T-helper 2 cell (primary cell): Measurements from ENCODE around the gene GORASP1.

Source experiments
- DNase-seq, 5 experiments: peaks; one replicate each; pipeline versions ENCODE4 v3.0.0 to v3.0.0-alpha.2; 2012 to 2022

Gene GORASP1

DNA sequence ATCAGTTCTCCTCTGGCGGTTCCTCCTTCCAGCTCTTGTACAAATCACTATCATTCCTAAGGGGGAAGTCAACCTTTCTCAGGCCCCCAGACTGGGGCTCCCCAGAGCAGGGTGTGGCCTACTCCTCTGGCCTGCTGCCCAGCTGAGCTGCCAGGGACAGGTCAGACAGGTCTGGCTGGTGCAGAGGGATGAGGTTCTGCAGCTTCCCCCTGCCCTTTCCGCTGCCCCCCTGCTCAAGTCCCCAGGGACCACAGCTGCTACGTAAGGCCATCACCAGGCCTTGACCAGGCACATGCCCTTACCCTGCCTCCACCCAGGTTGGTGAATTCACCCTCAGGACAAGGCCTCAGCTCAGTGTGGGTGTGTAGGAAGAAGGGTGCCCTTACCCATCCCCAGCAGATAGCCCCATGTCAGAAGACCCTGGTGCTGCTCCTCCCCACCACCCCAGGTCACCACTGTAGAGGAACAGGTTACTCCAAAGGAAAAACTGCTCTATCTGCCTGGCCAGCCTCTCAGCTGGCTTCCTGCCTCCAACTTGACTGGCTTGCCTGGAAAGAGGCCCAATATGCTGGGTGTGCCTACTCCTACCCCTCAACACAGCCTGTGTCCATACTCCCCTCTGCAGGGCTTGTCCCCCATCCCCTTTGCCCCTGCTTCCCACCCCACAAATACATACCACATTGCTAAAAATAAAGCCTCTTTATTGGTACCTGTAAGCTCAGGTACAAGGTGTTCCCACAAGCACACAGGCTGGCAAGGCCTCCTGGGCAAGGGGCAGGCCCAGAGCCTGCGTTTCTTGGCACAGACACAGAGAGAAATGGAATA lies 34.0 kb upstream of the GORASP1 start:
- DNase-seq = no peak

DNA sequence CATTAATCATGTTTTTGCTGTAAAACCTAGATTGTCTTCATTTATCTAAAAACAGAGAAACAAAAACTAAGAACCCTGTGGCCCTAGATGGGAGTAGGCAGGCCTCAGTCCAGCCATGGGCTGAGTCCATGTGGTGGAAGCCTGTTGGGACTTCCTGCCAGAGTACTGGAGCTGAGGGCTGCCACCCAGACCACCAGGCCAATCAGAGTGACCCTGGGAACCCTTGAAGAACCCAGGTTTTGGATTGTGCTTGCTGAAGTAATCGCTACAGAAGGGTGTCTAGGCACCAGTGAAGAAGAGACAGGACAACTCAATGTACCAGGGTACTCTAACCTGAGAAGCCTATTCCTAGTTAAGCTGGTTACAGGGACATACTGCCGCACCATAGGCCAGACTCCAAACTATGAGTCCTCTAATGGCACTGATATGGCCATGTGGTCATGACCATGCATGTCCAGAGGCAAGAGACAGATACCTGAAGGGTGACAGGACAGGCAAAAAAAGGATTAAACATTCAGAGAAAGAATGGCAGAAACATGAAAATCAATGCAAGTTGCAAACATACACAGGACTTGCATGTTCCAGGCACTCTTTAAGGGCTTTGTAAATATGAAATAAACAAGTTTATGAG lies 33.0 kb upstream of the GORASP1 start:
- DNase-seq = no peak

DNA sequence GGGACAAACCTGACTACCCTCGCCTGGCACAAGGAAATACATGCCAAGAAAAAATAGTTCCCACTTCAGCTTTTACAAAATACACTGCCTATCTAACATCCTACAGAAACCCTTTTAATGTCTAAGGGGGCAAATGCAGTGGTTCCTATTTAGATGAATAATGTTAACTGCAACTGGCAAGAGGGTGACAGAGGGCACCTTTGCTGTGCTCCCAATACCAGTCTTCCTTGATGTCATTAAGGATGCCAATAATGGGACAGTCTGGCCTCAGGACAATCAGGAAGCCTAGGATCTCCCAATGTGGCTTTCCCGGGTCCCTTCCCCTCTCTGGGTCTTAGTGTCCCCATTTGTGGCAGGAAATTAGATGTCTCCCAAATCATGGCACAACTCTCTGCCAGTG lies 32.0 kb upstream of the GORASP1 start:
- DNase-seq = no peak

DNA sequence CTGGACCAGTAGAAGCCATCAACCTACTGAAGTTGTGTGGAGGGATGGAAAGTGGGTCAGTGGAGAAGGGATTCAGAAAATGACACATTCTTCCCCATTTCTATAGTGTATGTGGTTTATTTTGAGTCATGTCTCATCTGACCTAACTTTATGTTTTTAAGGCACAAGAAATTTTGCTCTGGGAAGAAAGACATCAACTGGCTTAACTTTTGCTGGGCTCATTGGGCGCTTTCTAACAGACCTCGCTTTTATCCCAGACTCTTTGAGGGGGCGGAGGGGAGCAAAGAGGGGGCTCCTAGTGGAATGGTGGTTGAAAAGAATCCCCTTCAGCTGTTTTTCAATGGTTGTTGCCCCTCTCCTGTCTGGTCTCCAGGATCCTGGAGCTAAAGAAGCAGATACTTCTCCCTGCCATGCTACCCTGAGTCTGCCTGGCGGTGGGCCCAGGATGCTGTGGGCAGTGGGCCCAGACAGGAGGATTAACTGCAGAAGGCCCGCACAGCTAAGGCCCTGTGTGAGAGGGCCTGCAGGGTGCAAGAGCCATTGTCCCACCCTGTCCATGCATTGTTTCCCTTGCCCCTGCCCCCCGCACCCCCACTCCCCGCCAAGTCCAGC lies 31.5 kb upstream of the GORASP1 start:
- no peak for DNase-seq

DNA sequence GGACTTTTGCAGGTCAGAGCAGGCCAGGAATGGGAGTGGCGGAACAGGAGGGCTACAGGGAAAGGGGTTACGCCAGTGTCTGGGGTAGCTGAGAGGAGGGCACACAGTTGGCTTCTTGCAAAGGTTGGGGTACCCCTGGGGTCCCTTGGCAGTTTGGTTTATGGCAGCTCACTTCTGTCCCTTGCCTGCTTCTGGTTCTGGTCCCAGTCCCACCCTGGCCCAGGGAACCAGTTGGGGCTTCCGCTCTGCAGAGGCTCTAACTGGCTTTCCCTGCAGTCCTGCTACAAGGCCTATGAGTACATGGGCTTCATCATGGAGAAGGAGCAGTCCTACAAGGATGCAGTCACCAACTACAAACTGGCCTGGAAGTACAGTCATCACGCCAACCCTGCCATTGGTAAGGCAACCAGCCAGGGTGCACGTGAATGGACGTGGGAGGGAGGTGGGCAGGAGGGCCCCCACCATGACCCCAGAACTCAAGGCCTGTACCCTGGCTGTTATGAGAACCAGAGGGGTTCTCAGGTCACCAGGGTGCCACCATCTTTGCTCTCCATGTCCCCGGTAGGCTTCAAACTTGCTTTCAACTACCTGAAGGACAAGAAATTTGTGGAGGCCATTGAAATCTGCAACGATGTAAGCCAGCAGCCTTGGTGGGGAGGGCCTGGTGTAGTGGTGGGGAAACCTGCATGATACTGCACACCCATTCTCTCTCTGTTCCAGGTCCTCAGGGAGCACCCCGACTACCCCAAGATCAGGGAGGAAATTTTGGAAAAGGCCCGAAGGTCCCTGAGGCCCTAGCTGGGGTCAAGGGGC lies 30.8 kb upstream of the GORASP1 start:
- DNase-seq = no peak

DNA sequence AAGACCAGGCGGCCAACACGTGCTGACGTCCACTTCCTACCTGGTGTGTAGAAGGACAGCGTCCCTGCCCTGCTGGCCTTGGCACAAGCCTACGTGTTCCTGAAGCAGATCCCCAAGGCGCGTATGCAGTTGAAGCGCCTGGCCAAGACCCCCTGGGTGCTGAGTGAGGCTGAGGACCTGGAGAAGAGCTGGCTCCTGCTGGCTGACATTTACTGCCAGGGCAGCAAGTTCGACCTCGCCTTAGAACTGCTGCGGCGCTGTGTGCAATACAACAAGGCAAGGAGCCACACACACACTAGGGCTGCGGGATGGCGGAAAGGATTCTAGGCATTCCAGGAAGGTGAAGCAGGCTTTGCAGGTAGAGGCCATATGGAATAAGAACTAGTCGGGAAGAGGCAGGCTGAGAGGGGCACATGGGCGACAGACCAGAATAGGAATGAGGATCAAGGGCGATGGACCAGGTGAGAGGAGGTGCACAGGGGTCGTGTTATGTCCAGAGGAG lies 30.1 kb upstream of the GORASP1 start:
- DNase-seq = no peak

DNA sequence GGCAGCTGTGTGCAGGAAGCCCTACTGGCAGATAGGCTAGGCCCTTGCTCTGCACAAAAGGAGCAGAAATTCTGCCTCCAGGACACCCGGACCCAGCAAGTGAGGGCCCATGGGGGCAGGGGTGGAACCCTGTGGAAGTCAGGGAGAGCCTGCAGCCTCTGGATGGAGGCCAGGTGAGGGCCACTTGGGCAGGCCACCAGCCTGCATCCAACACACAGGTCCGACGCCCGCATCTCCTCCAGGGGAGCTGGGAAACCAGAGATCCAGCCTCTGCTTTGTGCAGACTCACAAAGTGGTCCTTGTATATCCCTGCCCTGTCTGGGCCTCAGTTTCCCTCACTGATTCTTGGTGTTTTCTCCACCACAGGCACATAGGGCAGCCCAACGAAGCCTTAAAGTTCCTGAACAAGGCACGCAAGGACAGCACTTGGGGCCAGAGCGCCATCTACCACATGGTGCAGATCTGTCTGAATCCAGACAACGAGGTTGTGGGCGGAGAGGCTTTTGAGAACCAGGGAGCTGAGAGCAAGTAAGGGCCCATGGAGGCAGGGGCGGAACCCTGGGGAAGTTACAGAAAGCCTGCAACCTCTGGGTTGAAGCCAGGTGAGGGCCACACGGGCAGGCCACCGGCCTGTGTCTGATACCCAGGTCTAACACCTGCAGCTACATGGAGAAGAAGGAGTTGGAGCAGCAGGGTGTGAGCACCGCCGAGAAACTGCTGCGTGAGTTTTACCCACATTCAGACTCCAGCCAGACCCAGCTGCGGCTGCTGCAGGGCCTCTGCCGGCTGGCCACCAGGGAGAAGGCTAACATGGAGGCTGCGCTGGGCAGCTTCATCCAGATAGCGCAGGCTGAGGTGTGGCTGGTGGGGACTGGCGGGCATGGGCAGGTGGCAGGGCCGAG lies 29.4 kb upstream of the GORASP1 start:
- no peak for DNase-seq

DNA sequence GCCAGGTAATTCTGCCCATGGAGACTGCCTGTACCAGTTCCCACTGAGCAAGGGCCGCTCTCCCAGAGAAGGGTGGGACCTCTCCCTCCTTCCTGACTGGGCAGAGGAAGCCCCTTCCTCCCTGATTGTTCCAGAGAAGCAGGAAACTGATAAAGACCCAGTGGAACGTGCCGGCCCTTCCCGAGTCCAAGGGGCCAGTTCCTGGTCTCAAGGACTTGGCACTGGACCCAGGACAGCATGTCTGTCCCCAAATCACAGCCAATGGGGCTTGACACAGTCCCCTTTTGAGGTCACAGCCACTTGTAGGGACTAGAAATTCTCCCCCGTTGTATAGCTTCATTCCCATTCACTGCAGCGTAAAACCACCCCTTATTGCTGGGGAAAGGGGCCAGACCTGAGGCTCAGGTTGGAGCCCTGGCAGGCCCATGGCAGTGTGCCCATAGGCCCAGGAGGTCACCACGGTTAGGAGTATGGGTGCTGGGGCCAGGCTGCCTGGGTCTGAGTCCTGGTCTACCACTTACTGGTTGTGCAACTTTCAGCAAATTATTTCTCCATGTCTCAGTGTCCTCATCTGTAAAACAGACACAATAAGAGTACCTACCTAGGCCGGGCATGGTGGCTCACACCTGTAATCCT lies 27.9 kb upstream of the GORASP1 start:
- no peak for DNase-seq

DNA sequence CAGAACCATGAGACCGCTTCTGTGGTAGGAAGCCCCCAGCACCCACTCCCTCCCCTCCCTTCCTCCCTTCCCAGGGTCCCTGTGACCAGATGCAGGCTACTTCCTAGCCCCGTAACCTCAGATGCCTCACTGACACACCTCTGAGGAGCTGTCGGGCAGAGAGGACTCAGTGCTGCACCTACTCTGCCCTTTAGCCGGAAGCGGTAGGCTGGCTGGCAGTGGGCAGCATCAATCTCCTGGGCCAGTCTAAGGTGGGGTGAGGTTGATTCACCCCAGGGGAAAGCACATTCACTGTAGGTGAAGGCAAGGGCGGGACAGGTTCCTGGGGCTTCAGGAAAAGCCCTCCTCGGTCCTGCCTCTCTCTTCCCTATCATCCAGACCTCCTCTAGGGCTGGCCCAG lies 26.9 kb upstream of the GORASP1 start:
- DNase-seq = no peak

DNA sequence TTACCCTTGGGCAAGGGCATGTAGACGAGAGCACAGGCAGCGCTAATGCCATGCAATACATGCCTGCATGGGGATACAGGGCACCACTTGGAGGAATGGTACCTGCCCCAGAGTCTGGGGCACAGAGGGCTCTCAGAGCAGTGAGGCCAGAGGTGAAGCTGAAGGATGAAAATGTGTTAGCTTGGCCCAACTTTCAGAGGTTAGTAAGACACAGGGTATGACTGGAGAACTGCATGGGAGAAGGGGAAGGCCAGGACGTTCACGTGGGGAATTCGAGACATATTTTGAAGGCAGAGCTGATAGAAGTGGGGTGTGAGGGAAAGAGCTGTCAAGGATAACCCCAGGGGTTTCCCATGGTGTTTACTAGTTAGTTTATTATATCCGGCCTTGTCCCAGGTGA lies 26.4 kb upstream of the GORASP1 start:
- DNase-seq = no peak

DNA sequence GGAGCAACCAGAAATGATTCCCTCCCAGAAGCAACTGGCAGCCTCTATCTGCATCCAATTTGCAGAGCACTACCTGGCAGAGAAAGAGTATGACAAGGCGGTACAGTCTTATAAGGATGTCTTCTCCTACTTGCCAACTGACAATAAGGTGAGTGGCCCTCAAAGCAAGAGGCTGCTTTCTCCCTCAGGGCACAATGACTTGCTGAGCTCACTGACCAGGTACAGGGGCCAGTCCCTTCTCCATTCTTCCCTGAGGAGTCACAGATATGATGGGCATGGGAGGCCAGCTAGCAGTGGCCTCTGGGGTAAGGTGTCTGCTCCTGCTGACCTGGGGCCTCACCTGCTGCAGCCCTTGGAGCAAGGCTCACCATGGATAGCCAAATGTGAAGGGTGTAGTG lies 25.7 kb upstream of the GORASP1 start:
- no peak for DNase-seq

DNA sequence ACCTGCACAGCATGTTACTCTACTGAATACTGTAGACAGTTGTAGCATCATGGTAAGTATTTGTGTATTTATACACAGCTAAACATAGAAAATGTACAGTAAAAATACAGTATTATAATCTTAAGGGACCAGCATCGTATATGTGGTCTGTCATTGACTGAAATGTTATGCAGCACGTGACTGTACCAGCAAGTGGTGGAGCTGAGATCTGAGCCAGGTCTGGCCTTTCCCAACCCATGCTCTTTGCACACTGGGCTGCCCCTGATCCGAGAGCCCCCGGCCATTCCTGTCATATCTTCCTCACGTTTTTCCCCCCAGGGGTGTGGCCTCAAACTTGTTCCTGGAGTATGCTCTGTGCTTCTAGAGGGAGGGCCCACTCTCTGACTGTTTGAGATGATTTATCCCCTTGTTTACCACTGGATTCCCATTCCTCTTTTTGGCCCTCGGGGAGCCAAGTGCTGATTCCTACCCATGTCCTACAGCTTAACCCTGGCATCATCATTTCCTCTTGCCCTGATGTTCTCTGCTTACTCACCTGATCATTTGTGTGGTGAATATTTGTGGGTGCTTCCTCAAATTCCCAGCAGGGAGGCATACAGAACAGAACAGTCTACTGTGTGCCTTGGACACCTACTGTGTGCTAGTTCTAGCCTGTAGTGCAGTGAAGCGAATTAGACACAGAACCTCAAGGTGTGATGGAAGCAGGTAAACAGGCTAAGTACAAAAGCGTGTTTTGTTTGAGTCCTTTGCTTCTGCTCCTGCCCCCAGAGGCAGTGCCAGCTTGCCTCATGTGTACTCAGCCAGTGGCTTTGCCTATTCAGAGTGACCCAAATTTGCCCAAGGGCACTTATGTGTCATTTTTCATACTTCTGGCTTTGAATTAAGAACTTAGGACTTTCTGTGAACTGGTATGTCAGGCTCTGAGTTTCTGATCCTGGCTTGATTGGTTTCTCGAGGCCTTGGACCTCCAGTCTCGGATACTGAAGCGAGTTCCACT lies 25.0 kb upstream of the GORASP1 start:
- DNase-seq = no peak

DNA sequence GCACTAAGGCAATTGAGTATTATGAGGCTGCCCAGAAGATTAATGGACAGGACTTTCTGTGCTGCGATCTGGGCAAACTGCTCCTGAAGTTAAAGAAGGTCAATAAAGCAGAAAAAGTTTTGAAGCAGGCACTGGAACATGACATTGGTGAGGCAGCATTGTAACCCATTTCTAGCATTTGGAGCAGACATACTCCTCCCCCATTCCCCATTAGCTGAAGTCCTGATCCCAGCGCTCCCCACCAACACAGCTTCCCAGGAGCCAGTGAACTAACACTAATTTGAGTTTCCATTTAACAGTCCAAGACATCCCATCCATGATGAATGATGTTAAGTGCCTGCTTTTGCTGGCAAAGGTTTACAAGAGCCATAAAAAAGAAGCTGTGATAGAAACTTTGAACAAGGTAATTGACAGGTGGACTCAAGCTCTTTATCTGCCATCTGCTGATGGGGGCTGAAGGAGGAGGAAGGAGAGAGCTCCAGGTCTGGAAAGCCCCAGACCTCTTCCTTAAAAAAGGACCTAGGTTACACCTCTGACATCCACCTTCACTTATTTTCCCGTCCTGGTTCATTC lies 23.4 kb upstream of the GORASP1 start:
- DNase-seq = no peak

DNA sequence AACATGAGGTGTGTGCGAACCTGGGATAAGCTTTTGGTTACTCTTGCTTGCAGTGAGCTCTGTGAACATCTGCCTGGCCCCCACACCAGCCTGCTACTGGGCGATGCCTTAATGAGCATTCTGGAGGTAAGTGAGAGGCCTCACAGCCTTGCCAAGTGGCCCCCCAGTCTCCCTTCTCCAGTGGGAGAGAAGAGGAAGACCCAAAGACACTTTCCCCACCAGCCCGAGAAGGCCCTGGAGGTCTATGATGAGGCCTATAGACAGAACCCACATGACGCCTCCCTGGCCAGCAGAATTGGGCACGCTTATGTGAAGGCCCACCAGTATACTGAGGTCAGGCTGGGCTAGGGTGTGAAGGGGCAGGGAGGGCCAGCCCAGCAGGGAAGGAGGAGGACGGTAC lies 22.6 kb upstream of the GORASP1 start:
- DNase-seq = no peak

DNA sequence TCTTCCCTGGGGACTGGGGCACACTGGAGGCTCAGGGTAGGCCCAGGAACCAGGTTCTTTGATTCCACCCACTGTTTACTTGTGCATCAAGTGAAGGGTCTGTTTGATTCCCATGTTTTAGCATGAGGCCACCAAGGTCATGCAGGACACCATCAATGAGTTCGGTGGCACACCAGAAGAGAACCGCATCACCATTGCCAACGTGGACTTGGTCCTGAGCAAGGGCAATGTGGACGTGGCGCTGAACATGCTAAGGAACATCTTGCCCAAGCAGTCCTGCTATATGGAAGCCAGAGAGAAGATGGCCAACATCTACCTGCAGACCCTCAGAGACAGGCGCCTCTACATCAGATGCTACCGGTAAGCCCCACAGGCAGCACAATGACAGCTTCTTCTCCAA lies 21.5 kb upstream of the GORASP1 start:
- no peak for DNase-seq

DNA sequence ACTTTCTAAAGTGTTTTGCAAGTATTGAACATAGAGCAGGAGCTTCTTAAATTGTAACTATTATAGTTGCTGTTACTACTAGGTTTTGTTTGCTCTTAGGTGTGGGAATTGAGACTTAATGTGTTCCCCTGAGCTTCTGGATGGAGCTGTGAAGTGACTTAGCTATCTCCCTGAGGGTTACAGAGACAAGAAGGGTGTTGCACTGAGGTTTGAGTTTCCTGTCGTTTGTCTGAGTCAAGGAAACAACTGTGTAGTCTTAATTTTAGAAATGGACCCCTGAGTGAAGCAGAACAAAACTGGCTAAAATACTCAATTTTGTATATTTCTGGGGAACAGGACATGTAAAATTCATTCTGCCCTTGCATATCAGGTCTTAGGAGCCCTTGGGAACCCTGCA lies 20.5 kb upstream of the GORASP1 start:
- DNase-seq = peak in 1 of 5 experiments; percentile 71

DNA sequence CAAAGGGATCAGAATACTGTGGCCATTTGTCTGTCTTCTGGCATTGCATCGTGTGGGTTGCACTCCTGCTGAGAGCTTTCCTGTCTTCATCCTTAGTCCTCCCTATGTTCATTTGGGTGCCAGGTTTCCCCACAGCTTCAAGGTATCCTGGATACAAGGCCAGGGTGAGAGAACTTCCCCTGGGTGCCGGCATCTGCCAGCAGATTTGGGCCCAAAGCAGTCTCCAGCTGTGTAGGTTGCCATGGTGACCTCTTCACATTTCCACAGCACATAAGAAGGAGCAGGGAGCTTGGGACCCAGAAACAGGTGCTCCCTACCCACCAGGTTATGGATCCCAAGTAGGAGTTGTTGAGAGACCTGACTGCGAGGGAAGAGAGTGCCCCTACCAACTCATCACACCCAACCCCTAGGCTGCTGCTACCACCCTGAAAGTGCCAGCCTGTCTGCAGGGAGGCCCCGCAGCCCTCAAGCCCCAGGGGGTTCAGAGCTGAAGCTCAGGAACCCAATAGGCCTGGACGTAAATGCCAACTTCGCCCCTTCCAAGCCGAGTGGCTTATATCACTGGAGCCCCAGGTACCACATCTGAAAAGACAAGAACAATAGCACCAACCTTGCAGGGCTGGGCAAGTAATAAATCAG lies 20.0 kb upstream of the GORASP1 start:
- DNase-seq = no peak

DNA sequence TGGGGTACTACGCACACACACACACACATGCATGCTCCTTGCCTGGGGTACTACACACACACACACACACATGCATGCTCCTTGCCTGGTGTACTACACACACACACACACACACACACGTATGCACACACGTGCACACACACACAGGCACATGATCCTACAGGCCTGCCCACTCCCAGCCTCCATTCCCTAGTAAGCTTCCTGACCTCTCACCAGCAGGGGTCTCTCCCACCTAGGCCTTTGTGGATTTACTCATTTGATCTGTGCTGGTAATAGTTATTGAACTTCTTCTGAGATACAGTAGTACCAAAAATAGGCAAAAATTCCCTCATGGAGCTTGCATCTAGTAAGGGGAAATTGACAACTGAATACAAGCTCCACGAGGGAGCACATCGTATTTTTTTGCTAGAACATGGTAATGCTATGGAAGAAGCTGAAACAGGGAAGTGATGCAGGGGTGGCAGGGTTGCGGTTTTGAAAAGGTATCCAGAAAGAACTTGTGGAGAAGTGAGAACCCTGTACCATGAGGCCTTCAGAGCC lies 19.2 kb upstream of the GORASP1 start:
- peak in 1 of 5 experiments; percentile 31 for DNase-seq
